ENCODE results near the gene GALNT17.

GALNT17 gene

DNA sequence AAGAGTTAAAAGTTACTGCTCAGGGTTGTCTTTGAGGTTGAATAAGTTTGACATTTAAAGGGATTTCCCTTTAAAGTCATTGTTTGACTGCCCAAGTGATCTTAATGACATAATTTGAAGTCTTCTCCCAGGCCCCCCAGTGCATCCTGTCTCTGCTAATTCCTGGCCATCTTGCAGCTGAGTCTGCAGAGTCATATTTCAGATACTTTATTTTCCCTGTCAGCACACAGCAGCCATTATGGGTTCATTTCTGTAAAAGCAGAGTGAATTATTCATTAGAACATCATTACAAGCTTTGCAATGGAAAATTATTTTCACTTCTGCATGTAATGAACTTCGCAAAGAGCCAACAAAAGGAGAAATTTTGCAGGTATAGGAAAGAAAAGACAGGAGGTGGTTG is 536.6 kb downstream of the GALNT17 start:
- TF ChIP-seq, protein P1, sequence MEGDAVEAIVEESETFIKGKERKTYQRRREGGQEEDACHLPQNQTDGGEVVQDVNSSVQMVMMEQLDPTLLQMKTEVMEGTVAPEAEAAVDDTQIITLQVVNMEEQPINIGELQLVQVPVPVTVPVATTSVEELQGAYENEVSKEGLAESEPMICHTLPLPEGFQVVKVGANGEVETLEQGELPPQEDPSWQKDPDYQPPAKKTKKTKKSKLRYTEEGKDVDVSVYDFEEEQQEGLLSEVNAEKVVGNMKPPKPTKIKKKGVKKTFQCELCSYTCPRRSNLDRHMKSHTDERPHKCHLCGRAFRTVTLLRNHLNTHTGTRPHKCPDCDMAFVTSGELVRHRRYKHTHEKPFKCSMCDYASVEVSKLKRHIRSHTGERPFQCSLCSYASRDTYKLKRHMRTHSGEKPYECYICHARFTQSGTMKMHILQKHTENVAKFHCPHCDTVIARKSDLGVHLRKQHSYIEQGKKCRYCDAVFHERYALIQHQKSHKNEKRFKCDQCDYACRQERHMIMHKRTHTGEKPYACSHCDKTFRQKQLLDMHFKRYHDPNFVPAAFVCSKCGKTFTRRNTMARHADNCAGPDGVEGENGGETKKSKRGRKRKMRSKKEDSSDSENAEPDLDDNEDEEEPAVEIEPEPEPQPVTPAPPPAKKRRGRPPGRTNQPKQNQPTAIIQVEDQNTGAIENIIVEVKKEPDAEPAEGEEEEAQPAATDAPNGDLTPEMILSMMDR (IDR thresholded peaks at IDR 0.05; ENCODE audit: control insufficient read depth, extremely low read depth, insufficient read depth), result no peak
- no peak for DNase-seq (ENCODE audit: low read depth)
- no peak overlapping the region for H3K4me3 ChIP-seq (ENCODE audit: low read depth, low read length)

DNA sequence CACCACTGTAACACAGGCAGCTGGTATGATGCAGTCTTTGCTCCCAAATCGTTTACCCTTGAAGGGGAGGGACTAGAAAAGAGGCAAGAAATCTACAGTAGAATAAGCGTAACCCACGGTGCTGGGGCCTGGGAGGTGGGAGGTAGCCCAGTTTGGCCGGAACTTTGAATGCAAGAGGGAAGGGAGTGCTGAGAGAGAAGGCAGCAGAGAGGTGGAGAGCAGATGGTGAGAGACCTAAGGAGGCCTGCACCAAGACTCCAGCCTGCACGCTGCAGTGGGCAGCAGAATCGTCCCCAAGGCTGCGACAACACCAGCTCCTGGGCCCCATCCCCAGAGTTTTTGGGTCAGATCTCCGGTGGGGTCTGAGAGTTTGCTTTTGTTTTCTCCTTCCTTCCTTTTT is 547.5 kb downstream of the GALNT17 start:
- TF ChIP-seq, protein P1 (IDR thresholded peaks at IDR 0.05; ENCODE audit: control insufficient read depth, extremely low read depth, insufficient read depth), result no peak
- H3K4me3 ChIP-seq (ENCODE audit: low read depth, low read length), result no peak overlapping the region
- no peak for DNase-seq (ENCODE audit: low read depth)

DNA sequence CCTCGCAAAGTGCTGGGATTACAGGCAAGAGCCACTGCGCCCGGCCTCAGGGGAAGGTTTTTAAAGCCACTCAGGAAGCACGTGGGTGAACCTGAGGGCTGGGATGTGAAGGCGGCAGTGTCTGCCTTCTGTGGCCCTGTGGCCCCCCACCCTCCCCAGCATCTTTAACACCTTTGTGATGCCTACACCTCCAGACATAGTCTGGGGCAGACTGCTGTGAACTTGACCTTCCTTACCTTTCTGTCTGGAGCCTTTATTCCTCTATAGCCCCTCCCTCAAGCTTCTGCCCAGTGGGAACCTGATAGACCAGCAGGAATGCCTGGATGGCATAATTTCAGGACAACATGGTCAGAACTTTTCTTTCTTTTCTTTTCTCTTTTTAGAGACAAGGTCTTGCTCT is 550.2 kb downstream of the GALNT17 start:
- no peak for DNase-seq (ENCODE audit: low read depth)
- H3K4me3 ChIP-seq (ENCODE audit: low read depth, low read length), result no peak overlapping the region
- TF ChIP-seq, protein P1 (IDR thresholded peaks at IDR 0.05; ENCODE audit: control insufficient read depth, extremely low read depth, insufficient read depth), result no peak

DNA sequence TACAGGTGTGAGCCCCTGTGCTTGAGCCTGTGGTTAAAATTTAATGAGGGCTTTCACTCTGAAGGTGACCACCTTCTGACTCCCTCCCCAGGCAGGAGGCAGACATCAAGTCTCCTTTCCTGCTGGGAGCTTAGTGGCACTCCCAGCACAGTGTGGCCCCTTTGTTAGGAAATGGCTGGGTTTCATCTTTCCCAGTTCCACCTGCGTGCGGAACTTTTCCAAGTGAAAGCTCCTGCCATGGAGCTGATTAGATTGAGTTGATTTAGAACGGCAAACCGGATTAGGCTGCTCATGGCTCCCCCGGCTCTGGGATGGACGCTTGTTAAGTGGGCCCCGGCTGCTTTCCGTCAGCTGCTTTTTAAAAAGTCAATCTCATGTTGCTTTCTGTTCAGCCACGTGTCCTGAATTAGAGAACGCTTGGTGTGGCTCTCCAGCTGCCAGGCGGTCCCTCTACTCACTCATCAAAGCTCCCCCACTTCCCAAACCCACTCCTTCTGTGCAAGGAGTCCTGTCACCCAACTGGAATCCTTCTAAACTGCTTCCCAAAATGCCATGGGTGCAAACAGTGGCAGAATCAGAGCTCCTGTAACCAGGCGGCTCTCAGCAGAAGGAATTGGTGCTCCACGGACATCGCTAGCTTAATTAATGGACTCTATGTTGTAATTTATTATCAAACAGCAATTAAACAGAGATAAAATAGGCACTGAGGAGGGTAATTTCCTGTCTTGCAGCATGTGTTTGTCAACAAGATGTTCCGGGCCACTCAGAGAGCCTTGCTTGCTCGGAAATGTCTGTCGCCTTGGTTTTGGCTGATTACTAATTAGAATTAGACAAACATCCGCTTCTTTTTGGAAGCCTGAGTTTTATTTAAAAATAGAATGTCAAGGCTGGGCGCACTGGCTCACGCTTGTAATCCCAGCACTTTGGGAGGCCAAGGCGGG is 551.2 kb downstream of the GALNT17 start:
- DNase-seq (ENCODE audit: low read depth), result no peak
- no peak overlapping the region for H3K4me3 ChIP-seq (ENCODE audit: low read depth, low read length)
- TF ChIP-seq, protein P1 (IDR thresholded peaks at IDR 0.05; ENCODE audit: control insufficient read depth, extremely low read depth, insufficient read depth), result no peak

DNA sequence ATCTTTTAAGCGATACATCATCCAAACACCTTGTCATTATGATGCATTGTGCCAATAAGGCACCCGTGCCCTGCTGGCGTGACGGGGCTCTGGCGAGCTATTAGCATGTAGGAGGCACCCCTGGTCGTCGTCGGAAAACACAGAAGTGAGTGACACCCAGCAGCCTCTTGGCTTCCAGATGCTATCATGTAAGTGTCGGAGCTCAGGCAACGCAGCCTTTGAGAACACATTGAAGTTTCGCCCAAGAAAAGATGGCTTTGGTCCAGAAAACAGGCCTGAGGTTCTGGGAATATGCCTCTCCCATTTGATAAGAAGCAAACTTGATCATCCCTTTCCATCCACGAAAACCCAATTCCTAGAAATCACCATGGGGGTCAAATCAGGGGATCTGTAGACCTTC is 555.3 kb downstream of the GALNT17 start:
- TF ChIP-seq, protein P1 (IDR thresholded peaks at IDR 0.05; ENCODE audit: control insufficient read depth, extremely low read depth, insufficient read depth), result no peak
- H3K4me3 ChIP-seq (ENCODE audit: low read depth, low read length), result no peak overlapping the region
- no peak for DNase-seq (ENCODE audit: low read depth)

DNA sequence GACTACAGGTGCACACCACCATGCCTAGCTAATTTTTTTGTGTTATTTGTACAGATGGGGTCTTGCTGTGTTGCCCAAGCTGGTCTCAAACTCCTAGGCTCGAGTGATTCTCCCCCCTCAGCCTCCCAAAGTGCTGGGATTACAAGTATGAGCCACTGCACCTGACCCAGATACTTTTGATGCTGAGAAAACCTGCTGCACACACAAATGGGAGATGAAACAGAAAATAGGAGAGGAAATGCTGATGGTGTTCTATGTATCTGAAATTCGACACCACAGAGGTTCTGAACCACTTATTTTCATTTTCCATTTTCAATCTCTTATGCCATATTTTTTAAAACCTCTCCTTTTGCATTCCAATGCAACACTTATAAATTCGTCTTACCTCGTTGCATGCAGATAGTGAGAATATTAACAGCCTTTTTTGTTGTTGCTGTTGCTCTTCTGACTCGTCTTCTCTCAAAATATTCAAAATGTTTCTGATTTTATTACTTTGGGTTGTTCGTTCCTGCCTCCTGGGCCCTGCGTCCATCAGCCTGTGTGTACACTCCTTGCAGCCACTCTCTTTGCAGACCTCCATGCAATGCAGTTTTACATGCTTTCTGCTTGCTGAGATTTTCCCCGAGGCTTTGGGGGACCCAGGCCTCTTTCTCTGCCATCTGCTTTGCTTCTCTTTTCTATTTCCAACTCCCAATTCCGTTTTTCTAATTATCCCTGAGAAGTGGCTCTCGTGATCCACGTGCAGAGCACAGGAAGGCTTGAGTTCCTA is 556.1 kb downstream of the GALNT17 start:
- TF ChIP-seq, protein P1 (IDR thresholded peaks at IDR 0.05; ENCODE audit: control insufficient read depth, extremely low read depth, insufficient read depth), result no peak
- H3K4me3 ChIP-seq (ENCODE audit: low read depth, low read length), result no peak overlapping the region
- DNase-seq (ENCODE audit: low read depth), result no peak

Data from LNCaP clone FGC (cell line).